DMS153 treated with DMSO at 0.1 percent for 48 hours (cell line): ENCODE results near the gene TIA1.
A peak's percentile ranks its signal among the peaks of the same experiment; 100 is the strongest.
"Not testable (repeated sequence)": the region's sequence is repeated elsewhere in the genome, so short reads cannot be mapped to it uniquely, and the experiment has no call there.

Experiments used
- DNase-seq: peaks from one replicate; lab custom pipeline; 2025; ENCODE audit not compliant: unreplicated experiment; lab: John Stamatoyannopoulos, UW

TIA1 gene

GRCh38 chr2:70248181-70248847 lies at the start of gene TIA1:
Gene TIA1, minus strand, starts transcription at chr2:70248628. Its CDS starts 198 bp downstream, at chr2:70248430.
- peak; percentile 98 for DNase-seq

- not testable (repeated sequence) for DNase-seq
Measured at GRCh38 chr2:70297828-70298227, 49.4 kb upstream of the TIA1 start.

GRCh38 chr2:70283500-70284191 lies 35.2 kb upstream of the TIA1 start:
- no peak for DNase-seq

- no peak for DNase-seq
Measured at GRCh38 chr2:70282439-70282838, 34.0 kb upstream of the TIA1 start.

- DNase-seq, result no peak
Measured at GRCh38 chr2:70280242-70280798, 31.9 kb upstream of the TIA1 start.

- no peak for DNase-seq
Measured at GRCh38 chr2:70270323-70270722, 21.9 kb upstream of the TIA1 start.

- DNase-seq, result not testable (repeated sequence)
Measured at GRCh38 chr2:70269422-70270302, 21.2 kb upstream of the TIA1 start.

GRCh38 chr2:70266925-70267324 lies 18.5 kb upstream of the TIA1 start:
- DNase-seq, result not testable (repeated sequence)

GRCh38 chr2:70261501-70261900 lies 13.1 kb upstream of the TIA1 start:
- DNase-seq, result no peak

GRCh38 chr2:70258532-70258875 lies 10.1 kb upstream of the TIA1 start:
- DNase-seq, result no peak

- DNase-seq, result no peak
Measured at GRCh38 chr2:70255637-70256314, 7.3 kb upstream of the TIA1 start.

- DNase-seq, result no peak
Measured at GRCh38 chr2:70250434-70250833, 2.0 kb upstream of the TIA1 start.

- no peak for DNase-seq
Measured at GRCh38 chr2:70247364-70248180, 856 bp downstream of the TIA1 start.

GRCh38 chr2:70243806-70244584 lies 4.4 kb downstream of the TIA1 start:
- DNase-seq, result no peak

GRCh38 chr2:70242552-70242951 lies 5.9 kb downstream of the TIA1 start:
- DNase-seq, result no peak

- DNase-seq, result no peak
Measured at GRCh38 chr2:70241340-70241739, 7.1 kb downstream of the TIA1 start.

GRCh38 chr2:70240599-70240998 lies 7.8 kb downstream of the TIA1 start:
- no peak for DNase-seq

- DNase-seq, result no peak
Measured at GRCh38 chr2:70233926-70234325, 14.5 kb downstream of the TIA1 start.

GRCh38 chr2:70226781-70227180 lies 21.6 kb downstream of the TIA1 start:
- no peak for DNase-seq
